Mammary epithelial cell (primary cell): ENCODE measurements around the gene CREB3L2.

Experiments used
- EZH2 ChIP-seq: IDR thresholded peaks from 2 replicates; pipeline ENCODE4 v1.6.1; 2012; ENCODE audit warnings: low read length, inconsistent platforms, borderline replicate concordance
- TF ChIP-seq, protein P1 (sequence below), 2 donors: IDR thresholded peaks in 1 of 2; conservative IDR thresholded peaks in 1 of 2; 2 replicates each; pipeline ENCODE4 v1.5.1; 2011 to 2012; ENCODE audit warnings: inconsistent platforms in 2 of 2, low read length in 2 of 2, mild to moderate bottlenecking in 2 of 2, control low read depth in 1 of 2, low read depth in 1 of 2; ENCODE audit not compliant: insufficient read depth in 1 of 2; ENCODE audit errors: extremely low read depth in 1 of 2

DNA sequence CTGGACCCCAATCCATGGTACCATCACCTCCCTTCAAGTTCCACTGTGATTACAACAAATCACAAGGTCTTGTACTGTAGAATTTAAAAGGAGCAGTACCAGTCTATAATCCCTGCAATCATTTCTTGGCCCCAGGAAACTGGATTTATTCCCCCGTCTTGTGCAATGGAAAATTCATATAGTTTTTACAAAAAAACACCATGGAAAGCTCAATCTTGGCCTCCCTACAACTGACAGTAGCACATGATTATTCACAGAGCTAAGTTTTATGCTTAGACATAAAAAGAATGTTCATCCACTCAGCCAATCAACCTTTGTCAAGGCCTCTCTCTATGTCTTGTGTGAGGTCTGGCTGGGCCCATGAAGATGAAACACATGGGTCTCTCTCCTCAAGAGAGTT, 165.3 kb downstream of the CREB3L2 start:
- TF ChIP-seq, protein P1, sequence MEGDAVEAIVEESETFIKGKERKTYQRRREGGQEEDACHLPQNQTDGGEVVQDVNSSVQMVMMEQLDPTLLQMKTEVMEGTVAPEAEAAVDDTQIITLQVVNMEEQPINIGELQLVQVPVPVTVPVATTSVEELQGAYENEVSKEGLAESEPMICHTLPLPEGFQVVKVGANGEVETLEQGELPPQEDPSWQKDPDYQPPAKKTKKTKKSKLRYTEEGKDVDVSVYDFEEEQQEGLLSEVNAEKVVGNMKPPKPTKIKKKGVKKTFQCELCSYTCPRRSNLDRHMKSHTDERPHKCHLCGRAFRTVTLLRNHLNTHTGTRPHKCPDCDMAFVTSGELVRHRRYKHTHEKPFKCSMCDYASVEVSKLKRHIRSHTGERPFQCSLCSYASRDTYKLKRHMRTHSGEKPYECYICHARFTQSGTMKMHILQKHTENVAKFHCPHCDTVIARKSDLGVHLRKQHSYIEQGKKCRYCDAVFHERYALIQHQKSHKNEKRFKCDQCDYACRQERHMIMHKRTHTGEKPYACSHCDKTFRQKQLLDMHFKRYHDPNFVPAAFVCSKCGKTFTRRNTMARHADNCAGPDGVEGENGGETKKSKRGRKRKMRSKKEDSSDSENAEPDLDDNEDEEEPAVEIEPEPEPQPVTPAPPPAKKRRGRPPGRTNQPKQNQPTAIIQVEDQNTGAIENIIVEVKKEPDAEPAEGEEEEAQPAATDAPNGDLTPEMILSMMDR (conservative IDR thresholded peaks at IDR 0.05 in 1 of 2, IDR thresholded peaks at IDR 0.05 in 1 of 2; ENCODE audit: extremely low read depth in 1 of 2, insufficient read depth in 1 of 2, low read depth in 1 of 2, low read length in 2 of 2): no peak
- TF ChIP-seq EZH2: no peak
